Measurements from ENCODE around the gene C3orf70.

The C3orf70 gene

GRCh38 chr3:185067173-185067572 lies 85.7 kb downstream of the C3orf70 start:
- H3K4me3 ChIP-seq (ENCODE audit: low read depth, low read length) = no peak overlapping the region
- DNase-seq (ENCODE audit: low read depth) = no peak
- no peak for TF ChIP-seq MYC (IDR thresholded peaks at IDR 0.05; ENCODE audit: low read depth, low read length)

- TF ChIP-seq POLR2A (IDR thresholded peaks at IDR 0.05; ENCODE audit: extremely low read depth, insufficient read length) = no peak
- no peak for TF ChIP-seq MYC (IDR thresholded peaks at IDR 0.05; ENCODE audit: low read depth, low read length)
- TF ChIP-seq MAX (IDR thresholded peaks at IDR 0.05; ENCODE audit: low read depth, low read length) = no peak
- no peak for TF ChIP-seq CTCF (IDR thresholded peaks at IDR 0.05; ENCODE audit: low read depth, low read length)
- DNase-seq (ENCODE audit: low read depth) = no peak
- no peak overlapping the region for H3K4me3 ChIP-seq (ENCODE audit: low read depth, low read length)
Measured at GRCh38 chr3:185066251-185066650, 86.6 kb downstream of the C3orf70 start.

GRCh38 chr3:185065059-185065458 lies 87.8 kb downstream of the C3orf70 start:
- no peak for DNase-seq (ENCODE audit: low read depth)
- no peak for TF ChIP-seq MAX (IDR thresholded peaks at IDR 0.05; ENCODE audit: low read depth, low read length)
- peak; percentile 3 for TF ChIP-seq CTCF (IDR thresholded peaks at IDR 0.05; ENCODE audit: low read depth, low read length)
- H3K4me3 ChIP-seq (ENCODE audit: low read depth, low read length) = no peak overlapping the region

- DNase-seq (ENCODE audit: low read depth) = no peak
- H3K4me3 ChIP-seq (ENCODE audit: low read depth, low read length) = no peak overlapping the region
- TF ChIP-seq CTCF (IDR thresholded peaks at IDR 0.05; ENCODE audit: low read depth, low read length) = no peak
- TF ChIP-seq MYC (IDR thresholded peaks at IDR 0.05; ENCODE audit: low read depth, low read length) = no peak
- TF ChIP-seq MAX (IDR thresholded peaks at IDR 0.05; ENCODE audit: low read depth, low read length) = no peak
- no peak for TF ChIP-seq POLR2A (IDR thresholded peaks at IDR 0.05; ENCODE audit: extremely low read depth, insufficient read length)
Measured at GRCh38 chr3:185063431-185063830, 89.4 kb downstream of the C3orf70 start.

GRCh38 chr3:185062191-185062590 lies 90.7 kb downstream of the C3orf70 start:
- TF ChIP-seq MAX (IDR thresholded peaks at IDR 0.05; ENCODE audit: low read depth, low read length) (no peak), CTCF (IDR thresholded peaks at IDR 0.05; ENCODE audit: low read depth, low read length) (no peak), POLR2A (IDR thresholded peaks at IDR 0.05; ENCODE audit: extremely low read depth, insufficient read length) (no peak), MYC (IDR thresholded peaks at IDR 0.05; ENCODE audit: low read depth, low read length) (no peak)
- DNase-seq (ENCODE audit: low read depth) = no peak
- H3K4me3 ChIP-seq (ENCODE audit: low read depth, low read length) = no peak overlapping the region

GRCh38 chr3:185060655-185061054 lies 92.2 kb downstream of the C3orf70 start:
- DNase-seq (ENCODE audit: low read depth) = no peak
- H3K4me3 ChIP-seq (ENCODE audit: low read depth, low read length) = no peak overlapping the region
- TF ChIP-seq POLR2A (IDR thresholded peaks at IDR 0.05; ENCODE audit: extremely low read depth, insufficient read length) (no peak), MAX (IDR thresholded peaks at IDR 0.05; ENCODE audit: low read depth, low read length) (no peak), CTCF (IDR thresholded peaks at IDR 0.05; ENCODE audit: low read depth, low read length) (no peak), MYC (IDR thresholded peaks at IDR 0.05; ENCODE audit: low read depth, low read length) (no peak)

Measured in NB4 (cell line).